BE2C (cell line): ENCODE measurements around the gene CEP76.

Experiments used
- DNase-seq: peaks from one replicate; pipeline ENCODE4 v3.0.0-alpha.2; 2020
- H3K27me3 ChIP-seq: fragments of 250-450 bp; sonication (Bioruptor Pico); 2 replicates; pipeline ENCODE4 v1.5.1; 2020; ENCODE audit warnings: mild to moderate bottlenecking
- H3K36me3 ChIP-seq: fragments of 250-450 bp; sonication (Bioruptor Pico); 2 replicates; pipeline ENCODE4 v1.5.1; 2020; ENCODE audit warnings: mild to moderate bottlenecking
- H3K4me1 ChIP-seq: fragments of 250-450 bp; sonication (Bioruptor Pico); 2 replicates; pipeline ENCODE4 v1.5.1; 2020
- H3K4me3 ChIP-seq: 2 replicates; pipeline ENCODE4 v1.5.1; 2011; ENCODE audit warnings: low read depth, low read length
- H3K9me3 ChIP-seq: fragments of 250-450 bp; sonication (Bioruptor Pico); 2 replicates; pipeline ENCODE4 v1.5.1; 2020
- CTCF ChIP-seq: IDR thresholded peaks from 2 replicates; pipeline ENCODE4 v1.5.1; 2012; ENCODE audit warnings: mild to moderate bottlenecking, low read depth, low read length

CEP76 gene

GRCh38 chr18:12656938-12657683 is 45.4 kb downstream of the CEP76 start:
- Histone ChIP-seq H3K9me3 (no peaks in the 10 kb centered on the region), H3K4me3 (peak overlapping the region; percentile 81), H3K36me3 (no peaks in the 10 kb centered on the region), H3K27me3 (no peaks in the 10 kb centered on the region), H3K4me1 (no peaks in the 10 kb centered on the region)
- DNase-seq: peak; percentile 35
- TF ChIP-seq CTCF: no peak

GRCh38 chr18:12656605-12656937 is 46.0 kb downstream of the CEP76 start:
- Histone ChIP-seq H3K4me1 (no peaks in the 10 kb centered on the region), H3K9me3 (no peaks in the 10 kb centered on the region), H3K4me3 (peak overlapping the region; percentile 81), H3K36me3 (no peaks in the 10 kb centered on the region), H3K27me3 (no peaks in the 10 kb centered on the region)
- TF ChIP-seq CTCF: no peak
- DNase-seq: no peak

DNA sequence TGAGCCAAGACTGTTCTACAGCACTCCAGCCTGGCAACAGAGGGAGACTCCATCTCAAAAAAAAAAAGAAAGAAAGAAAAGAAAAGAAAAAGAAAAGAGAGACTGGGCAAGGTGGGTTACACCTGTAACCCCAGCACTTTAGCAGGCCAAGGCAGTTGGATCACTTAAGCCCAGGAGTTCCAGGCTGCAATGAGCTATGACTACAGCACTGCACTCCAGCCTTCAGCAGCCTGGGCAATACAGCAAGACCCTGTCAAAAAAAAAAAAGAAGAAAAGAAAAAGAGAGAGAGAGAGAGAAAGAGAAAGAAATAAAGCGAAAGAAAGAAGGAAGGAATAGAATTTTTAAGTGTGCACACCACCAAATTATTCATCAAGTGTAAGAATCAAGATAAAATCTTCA is 47.6 kb downstream of the CEP76 start:
- no peak for TF ChIP-seq CTCF
- Histone ChIP-seq H3K4me3 (no peak overlapping the region), H3K36me3 (no peaks in the 10 kb centered on the region), H3K9me3 (no peaks in the 10 kb centered on the region), H3K27me3 (no peaks in the 10 kb centered on the region), H3K4me1 (no peaks in the 10 kb centered on the region)
- no peak for DNase-seq

- Histone ChIP-seq H3K9me3 (no peaks in the 10 kb centered on the region), H3K27me3 (no peaks in the 10 kb centered on the region), H3K4me3 (no peak overlapping the region), H3K36me3 (no peaks in the 10 kb centered on the region), H3K4me1 (no peaks in the 10 kb centered on the region)
- DNase-seq: no peak
- no peak for TF ChIP-seq CTCF
Observed at GRCh38 chr18:12652861-12653401, 49.6 kb downstream of the CEP76 start.

- DNase-seq: no peak
- Histone ChIP-seq H3K27me3 (no peaks in the 10 kb centered on the region), H3K9me3 (no peaks in the 10 kb centered on the region), H3K4me1 (no peaks in the 10 kb centered on the region), H3K4me3 (no peak overlapping the region), H3K36me3 (no peaks in the 10 kb centered on the region)
- TF ChIP-seq CTCF: no peak
Observed at GRCh38 chr18:12651651-12652050, 50.9 kb downstream of the CEP76 start.

DNA sequence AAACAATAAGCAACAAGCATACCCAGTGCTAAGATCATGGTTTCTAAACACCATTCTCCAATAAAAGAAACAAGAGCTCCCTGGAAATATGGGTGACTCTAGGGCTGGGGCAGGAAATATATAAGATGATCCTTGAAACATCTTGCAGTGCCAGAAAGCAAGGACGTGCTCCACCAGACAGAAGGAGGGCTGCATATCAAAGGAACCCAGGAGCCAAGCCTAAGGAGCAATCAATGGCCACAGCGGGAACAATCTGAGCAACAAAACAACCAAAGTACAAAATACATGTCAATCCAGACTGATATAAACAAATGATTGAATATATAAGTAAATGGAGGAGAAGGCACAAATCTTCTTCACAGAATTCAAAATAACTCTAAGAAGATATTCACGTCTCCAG is 54.8 kb downstream of the CEP76 start:
- no peaks in the 10 kb centered on the region for H3K9me3 ChIP-seq
- no peaks in the 10 kb centered on the region for H3K4me1 ChIP-seq
- no peaks in the 10 kb centered on the region for H3K27me3 ChIP-seq
- H3K4me3 ChIP-seq: no peak overlapping the region
- no peaks in the 10 kb centered on the region for H3K36me3 ChIP-seq
- no peak for TF ChIP-seq CTCF
- DNase-seq: no peak
